ENCODE measurements around the gene DPAGT1.
"Not testable (repeated sequence)": the region's sequence is repeated elsewhere in the genome, so short reads cannot be mapped to it uniquely, and the experiment has no call there.

The DPAGT1 gene

DNA sequence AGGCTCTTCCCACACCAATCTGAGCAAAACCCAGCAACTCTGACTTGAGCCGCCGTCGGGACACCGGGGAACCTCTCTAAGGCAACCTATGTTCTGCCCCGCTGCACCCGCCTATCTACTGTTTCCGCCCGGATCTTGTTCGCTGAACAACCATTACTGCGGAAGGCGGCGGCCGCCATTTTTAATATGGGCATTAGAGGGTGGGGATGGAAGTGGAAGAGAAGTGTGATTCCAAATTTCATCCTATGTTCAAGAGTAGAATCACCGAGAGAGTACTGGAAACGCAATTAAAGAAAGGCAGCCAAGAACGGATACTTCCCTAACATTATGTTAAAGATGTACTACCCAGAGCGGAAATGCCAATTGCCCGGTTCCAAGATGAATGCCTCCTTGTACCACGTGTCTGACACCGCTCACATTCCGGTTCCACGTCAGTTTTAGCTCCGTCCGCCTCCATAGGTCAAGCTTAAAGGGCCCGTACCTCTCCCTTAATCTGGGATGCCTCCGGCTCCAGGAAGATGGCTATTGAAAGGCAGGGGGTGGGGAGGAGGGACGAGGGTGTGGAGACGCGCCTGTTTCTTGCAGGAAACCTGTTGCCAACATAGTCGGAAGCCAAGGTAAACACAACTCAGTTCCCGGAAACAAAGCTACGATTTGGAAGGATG, at the start of gene DPAGT1:
TSS of gene DPAGT1 (minus strand) at position 95 of the 665 bp plus-strand sequence. CDS start 198 bp downstream, outside the sequence.
- peak; percentile 88 to 90 for DNase-seq

DNA sequence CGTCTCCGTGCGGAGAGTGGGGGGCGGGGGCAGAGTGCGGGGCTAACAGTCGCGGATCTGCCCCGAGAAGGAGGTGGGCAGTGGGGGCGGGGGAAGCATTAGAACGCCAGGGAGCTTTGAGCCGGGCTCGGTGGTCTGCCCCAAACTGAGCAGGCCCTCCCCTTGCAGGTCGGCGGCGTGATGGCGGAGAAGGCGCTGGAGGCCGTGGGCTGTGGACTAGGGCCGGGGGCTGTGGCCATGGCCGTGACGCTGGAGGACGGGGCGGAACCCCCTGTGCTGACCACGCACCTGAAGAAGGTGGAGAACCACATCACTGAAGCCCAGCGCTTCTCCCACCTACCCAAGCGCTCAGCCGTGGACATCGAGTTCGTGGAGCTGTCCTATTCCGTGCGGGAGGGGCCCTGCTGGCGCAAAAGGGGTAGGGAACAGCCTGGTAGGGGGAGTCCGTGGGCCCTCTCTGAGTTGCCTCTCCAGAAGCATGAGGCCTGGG, 48.2 kb upstream of the DPAGT1 start:
- no peak for DNase-seq

DNA sequence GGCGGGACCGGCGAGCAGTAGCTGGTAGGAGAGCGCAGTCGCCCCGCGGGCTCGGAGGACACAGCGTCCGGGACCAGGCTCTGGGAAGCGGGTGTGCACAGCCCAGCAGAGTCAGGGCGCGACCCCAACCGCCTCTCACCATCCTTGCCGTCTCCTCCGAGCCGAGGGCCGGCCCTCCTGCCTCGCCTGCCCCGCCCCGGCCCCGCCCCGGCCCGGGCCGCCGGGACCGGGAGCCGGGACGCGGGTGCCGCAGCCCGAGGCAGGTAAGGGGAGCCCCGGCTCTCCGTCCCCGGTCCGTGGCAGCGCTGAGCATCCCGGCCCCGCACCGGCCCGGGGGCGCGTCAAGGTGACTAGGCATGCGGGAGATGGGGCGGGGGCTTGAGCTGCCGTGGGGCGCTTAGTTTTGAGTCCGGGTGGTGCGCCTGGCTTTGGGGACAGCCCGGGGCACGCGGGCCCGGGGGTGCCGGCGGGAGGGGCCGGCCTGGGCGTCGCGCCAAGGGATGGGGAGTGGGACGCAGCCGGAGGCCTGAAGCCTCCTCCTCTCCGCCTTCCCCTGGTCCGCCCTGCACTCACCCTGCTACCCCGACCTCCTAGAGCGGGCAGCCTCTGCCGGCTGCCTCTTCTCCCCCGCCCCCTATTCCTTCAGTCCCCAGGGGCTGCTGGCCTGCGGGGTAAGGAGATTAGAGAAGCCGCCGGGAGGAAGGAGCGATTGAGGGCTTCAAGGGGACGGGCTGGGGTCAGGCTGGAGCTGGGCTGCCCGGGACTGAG, 47.5 kb upstream of the DPAGT1 start, which contains the start of gene ABCG4:
TSS of gene ABCG4 (plus strand) at position 35 of the 768 bp plus-strand sequence. CDS start 914 bp downstream, outside the sequence.
- no peak for DNase-seq

DNA sequence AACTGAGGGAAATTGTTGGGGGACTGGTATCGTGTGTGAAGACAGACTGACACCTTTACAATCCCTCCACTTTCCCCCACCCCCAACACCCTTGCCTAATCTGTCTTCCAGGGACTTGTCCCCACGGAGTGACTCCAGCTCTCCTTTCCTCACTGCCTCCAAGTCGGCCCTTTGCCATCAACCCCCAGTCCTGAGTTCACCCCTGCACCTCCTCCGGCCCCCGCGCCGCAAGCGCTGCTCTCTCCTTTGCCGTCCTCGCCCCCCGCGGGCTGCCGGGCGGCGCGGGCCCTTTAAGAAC, 47.0 kb upstream of the DPAGT1 start:
- no peak for DNase-seq

DNA sequence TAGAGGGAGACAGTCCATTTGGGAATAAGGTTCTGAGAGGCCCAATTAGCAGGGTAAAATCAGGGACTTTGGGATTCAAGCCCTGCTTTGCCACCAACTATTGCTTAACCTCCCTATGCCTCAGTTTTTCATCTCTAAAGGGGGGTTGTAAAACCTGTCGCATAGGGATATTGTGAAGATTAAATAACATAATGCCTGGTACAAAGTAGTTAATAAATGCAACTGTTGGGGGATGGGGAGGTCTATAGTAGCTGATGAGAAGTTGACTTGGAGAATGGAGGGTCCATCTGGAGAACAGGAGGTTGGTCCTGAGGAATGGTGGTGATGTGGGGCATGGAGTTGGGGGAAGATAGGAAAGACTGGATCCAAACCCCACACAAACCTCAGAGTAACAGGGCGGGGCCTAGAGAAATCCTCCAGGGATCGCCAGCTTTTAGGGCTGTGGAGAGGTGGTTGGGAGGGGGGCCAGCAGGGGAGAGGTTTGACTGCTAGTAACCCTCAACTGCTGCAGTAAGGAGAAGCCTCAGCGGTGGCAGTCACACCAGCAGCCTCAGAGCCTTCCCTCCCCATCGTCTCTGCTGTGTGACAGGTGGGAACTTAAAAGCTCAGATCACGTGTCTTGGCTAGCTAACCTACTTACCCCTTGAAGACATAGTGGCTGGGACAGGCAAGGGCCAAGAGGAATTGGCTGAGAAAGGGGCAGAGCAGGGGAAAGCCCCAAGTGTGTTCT, 46.1 kb upstream of the DPAGT1 start:
- DNase-seq: no peak

DNA sequence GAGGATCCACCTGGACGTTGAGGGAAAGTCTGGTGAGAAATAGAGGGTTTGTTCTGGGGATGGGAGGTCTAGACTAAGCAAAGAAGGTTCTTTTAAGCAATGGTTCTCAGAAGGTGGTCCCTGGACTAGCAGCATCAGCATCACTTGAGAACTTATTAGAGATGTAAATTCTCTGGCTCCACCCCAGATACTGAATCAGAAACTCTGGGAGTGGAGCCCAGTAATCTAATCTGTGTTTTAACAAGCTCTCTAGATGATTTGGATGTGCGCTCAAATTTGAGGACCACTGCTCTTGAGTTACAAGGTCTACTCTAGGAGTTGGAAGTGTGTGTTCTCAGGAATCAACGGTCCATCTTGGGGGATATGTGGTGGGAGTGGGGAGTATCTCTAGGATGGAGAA, 43.9 kb upstream of the DPAGT1 start:
- no peak for DNase-seq

DNA sequence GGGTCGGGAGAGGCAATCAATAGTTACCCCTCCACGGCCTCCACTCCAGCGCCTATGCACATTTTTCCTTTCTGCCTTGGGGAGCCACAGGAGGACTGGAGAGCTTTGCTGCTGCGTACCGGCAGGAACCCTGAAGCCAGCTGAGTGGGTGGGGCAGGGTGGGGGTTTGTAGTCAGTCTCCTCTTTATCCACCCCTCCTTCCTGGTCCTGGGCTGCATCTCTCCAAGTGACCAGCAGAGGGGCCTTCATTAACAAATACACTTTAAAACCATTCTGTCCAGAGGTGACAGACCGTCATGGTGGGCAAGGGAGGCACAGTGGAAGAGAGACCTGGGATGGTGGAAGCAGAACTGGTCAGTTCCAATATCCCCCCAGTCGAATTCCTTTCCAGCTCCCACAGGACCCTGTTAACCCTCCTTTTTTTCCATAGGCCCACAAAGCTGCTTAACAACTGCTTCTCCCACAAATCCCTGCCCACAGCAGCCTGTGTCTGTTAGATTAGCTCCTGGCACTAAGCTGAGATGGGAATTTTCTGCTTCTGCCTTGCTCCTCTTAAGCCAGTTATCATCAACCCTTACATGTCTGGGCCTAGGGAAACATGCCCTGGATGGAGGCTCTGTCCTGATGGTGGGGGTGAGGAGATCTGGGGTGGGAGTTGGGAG, 43.3 kb upstream of the DPAGT1 start:
- peak; percentile 47 to 64 for DNase-seq

DNA sequence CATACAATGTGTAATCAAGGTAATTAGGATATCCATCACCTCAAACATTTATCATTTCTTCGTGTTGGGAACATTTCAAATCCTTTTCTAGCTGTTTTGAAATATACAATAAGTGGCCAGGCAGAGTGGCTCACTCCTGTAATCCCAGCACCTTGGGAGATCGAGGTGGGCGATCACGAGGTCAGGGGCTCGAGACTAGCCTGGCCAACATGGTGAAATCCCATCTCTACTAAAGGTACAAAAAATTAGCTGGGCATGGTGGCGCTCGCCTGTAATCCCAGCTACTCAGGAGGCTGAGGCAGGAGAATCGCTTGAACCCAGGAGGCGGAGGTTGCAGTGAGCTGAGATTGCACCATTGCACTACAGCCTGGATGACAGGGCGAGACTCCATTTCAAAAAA, 37.6 kb upstream of the DPAGT1 start:
- DNase-seq: not testable (repeated sequence)

DNA sequence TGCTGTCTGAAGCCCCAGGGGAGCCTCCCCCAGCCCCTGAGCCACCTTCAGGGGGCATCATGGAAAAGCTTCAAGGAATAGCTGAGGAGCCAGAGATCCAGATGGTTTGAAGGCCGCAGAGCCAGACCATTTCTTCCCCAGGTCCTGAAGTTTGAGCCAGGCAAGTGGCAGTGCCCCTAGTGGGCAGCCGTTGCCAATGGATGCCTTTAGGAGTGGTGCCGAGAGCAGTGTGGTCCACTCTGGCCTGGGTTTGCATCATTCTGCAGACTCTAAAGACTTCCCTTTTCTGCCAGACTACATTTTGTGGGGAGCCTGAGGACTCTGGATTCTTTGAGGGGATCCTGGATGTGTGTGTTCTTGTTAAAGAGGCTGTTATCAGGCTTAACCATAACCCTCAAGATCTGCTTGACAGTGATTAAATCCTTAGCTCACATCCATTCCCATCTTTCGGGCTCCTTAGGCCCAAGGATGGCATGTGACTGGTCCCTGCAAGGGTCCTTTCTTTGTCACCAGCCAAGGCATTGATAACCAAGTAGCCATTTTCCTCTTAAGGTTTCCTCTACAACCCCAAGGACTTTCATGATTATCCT, 32.8 kb upstream of the DPAGT1 start:
- DNase-seq: peak; percentile 47 to 68

DNA sequence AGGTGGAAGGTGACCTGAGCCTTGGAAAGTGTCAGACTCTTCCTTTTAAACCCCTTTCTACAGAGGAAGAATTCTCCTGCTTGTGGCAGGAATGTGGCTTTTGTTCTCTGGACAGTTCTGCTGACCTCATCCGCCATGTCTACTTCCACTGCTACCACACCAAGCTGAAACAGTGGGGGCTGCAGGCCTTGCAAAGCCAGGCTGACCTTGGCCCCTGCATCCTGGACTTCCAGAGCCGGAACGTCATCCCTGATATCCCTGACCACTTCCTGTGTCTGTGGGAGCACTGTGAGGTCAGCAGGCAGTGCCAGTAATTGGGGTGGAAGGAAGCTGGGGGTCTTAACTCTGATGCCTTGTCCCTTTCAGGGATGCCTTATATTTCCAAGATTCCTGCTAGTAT, 29.0 kb upstream of the DPAGT1 start:
- no peak for DNase-seq

DNA sequence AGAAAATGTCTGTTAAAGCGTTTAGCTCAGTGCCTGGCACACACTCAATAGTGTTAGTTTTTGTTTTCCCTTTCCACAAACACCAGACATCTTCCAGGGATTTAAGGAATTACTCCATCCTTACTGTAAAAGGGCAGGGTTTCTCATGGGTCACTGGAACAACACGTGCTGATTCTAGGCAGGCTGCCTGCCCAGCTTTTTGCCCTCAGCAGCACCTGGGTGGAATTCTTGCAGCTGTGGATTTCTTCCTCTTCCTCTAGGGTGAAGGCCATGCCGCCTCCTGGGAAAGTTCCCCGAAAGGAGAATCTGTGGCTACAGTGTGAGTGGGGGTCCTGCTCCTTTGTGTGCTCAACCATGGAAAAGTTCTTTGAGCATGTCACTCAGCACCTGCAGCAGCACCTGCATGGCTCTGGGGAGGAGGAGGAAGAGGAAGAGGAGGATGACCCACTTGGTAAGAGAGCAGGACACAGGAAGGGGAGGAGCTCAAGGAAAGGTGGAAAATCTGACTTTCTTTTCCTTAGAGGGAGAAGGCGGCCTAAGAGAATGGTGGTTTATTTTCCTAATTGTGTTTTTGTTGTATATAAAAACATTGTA, 25.1 kb upstream of the DPAGT1 start:
- DNase-seq: no peak

DNA sequence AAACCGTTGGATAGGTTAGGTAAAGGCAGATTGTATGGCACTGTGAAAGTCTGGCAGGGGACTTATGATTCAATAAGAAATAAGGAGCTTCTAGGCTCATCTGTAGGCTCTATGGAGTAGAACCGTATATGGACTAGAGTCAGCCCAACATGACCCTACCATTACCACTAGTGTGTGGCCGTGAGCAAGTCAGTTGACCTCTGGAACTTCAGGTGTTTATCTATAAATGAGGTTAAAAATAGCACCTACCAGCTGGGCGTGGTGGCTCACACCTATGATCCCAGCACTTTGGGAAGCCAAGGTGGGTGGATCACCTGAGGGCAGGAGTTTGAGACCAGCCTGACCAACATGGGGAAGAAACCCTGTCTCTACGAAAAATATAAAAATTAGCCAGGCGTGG, 24.2 kb upstream of the DPAGT1 start:
- DNase-seq: no peak

DNA sequence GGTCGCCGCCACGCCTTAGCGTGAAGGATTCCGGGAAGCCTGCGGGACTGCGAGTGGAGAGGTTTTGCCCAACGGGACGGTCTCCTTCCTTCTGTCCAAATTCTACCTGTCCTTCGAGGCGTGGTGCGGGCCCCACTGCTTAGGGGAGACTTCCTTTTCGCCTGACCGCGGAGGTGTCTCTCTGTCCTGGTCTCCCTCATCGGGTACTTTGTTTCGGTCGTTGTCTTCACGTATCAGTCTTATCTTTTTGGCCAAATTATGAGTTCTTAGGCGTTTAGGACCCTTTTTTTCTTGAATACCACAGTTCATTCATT, 20.1 kb upstream of the DPAGT1 start:
- no peak for DNase-seq

DNA sequence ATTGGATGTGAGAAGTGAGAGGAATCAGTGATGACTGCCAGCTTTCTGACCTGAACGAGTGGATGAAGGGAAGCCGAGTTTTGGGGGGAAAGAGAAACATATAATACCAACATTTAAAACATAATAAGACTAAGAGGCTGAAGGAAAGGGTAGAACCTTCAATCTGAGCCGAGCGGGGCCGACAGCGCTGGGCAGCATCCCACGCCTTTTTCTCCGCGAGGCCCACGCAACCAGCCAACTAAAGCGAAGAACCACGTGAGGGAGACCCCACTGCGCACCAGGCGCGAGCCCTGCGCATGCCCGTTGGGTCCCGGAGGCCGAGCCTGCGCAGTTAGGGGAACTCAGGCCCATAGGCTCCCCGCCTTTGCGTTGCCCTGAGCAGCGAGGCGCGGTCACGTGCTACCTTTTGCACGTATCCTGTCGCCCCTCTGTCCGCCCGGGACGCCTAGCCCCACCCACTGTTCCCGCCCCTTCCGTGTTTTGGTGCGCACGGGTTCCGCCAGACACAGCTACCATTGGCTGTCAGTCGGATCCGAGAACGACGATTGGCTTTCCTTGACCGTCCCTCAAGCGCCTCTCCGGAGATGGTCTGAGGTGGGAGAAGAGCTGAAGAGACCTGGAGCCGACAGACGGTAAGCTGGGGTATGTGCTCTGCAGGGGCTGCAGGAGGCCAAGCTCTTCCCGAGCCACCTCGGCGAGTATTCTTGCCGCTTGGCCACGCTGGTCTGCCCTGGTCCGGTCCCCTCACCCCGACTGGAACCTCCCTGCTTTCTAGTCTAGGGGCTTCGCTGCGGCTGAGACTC, 19.6 kb upstream of the DPAGT1 start, which contains the start of gene HINFP:
TSS of gene HINFP (plus strand) at position 573 of the 803 bp plus-strand sequence. CDS start 5,365 bp downstream, outside the sequence.
- peak; percentile 99 for DNase-seq

DNA sequence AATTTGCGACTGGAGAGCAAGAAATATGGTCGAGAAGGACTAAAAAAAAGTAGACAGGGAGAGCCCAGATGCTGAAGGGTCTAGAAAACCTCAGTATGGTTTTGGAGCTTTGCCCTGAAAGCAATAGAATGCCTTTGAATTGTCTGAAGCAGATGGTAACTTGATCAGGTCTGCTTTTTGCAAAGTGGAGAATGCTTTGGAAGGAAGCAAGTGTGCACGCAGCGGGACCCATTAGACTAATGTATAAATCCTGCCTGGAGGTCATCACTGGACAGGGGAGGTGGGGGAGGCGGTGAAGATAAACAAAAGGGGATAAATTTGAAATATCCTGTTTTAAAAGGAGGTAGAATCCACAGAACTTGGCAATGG, 19.0 kb upstream of the DPAGT1 start:
- no peak for DNase-seq

DNA sequence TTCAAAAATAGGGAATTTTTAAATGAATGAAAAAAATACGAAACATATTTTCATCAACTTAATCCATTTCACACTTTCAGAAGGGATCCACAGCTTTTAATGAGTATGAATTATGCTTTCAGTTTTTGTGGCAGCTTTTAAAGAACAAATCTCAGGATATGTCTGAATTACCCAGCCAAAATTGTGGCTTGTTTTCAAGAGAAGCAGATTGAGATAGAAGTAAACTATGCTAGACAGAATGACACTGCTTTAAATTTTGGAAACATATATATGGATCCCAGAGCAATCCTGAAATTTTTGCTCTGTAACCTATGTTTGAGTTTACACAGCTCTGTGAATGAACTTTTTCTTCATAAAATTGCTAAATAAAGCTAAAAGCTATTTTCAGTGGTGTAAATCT, 17.3 kb upstream of the DPAGT1 start:
- DNase-seq: no peak

DNA sequence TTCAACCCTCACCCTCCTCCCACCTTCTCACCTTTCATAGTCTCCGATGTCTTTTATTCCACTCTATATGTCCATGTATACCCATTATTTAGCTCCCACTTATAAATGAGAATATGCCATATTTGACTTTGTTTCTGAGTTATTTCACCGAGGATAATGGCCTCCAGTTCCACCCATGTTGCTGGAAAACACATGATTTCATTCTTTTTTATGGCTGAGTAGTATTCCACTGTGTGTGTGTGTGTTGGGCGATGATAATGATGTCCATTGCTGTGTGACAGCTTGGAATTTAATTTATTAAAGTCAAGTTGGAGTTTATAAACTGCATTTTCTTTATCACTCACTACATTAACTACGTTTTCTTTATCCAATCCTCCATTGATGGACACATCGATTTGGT, 16.6 kb upstream of the DPAGT1 start:
- no peak for DNase-seq

DNA sequence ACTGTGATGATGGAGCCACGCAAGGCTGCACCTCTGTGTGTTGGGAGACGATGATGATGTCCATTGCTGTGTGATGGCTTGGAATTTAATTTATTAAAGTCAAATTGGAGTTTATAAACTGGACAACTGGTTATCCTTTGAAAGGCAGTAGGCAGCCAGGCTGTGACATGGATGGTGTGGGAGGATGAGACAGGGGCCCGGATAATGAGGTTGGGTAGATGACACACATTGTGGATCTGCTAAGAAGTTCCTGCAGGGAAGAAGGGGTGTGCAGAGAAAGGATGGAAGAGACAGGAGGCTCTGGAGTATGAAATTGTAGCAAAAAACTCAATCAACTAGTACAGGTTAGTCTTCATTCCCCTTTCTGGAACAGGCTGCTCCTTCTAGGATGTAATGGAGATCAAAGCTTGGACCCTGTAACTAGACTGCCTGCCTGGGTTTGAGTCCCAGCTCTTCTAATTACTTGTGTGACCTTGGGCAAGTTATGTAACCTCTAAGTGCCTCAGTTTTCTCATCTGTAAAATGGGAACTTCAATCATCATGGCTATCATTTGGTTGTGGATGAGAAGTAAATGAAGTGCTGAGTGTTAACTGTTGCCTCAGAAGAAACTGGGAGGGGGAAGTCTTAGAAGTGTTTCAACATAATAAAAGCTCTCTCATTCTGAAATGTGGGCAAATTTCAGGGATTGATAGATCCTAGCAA, 15.5 kb upstream of the DPAGT1 start:
- peak; percentile 40 for DNase-seq

DNA sequence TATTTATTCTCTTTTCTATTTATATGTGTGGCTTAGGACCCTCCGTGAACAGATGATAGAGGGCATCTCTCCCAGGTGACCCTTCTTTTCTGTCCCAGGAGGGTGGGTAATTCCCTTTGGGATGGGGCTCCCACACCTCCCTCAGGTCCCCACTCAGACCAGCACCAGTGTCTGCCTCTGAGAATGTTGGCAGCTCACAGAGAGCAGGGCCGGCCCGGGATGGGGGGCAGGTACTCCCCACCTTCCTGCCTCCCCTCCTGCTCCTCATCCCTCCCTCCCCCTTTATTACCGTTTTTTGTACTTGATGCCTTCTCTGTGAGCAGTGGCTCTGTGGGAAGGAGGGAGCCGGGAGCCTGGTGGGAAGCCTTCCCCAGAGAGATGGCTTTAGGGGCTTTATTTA, 14.9 kb upstream of the DPAGT1 start:
- DNase-seq: no peak

DNA sequence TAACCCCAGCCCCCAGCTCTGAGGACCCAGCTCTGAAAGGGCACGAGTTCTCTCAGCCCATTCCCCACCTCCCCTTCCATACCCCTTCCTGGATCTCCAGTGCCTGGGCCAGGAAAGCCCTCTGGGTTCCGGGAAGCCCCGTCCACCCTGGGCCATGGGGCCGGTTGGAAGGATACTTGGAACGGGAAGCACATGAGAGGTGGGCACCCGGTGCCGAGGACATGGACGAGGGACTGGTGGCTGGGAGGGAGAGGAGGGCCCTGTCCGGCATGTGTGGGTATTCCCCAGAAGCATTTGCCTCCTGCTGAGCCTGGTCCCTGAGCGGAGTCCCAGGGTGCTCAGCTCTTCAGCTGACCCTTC, 14.6 kb upstream of the DPAGT1 start:
- no peak for DNase-seq
